NOMO-1 treated with DMSO at 0.1 percent for 48 hours (cell line): ENCODE measurements around the gene FAXC.
"Not testable (repeated sequence)": the region's sequence is repeated elsewhere in the genome, so short reads cannot be mapped to it uniquely, and the experiment has no call there.

Experiments
- DNase-seq: peaks from one replicate; lab custom pipeline; 2025; ENCODE audit not compliant: unreplicated experiment; lab: John Stamatoyannopoulos, UW

FAXC gene

GRCh38 chr6:99341862-99342455, 7.5 kb downstream of the FAXC start:
- DNase-seq, result no peak

GRCh38 chr6:99338188-99338587, 11.3 kb downstream of the FAXC start:
- no peak for DNase-seq

GRCh38 chr6:99335298-99335697, 14.2 kb downstream of the FAXC start:
- not testable (repeated sequence) for DNase-seq

- DNase-seq, result peak; percentile 43
Observed at GRCh38 chr6:99334526-99335127, 14.8 kb downstream of the FAXC start.

GRCh38 chr6:99333068-99333467, 16.4 kb downstream of the FAXC start:
- DNase-seq, result no peak

GRCh38 chr6:99331531-99331930, 17.9 kb downstream of the FAXC start:
- no peak for DNase-seq

GRCh38 chr6:99330159-99330558, 19.3 kb downstream of the FAXC start:
- peak; percentile 78 for DNase-seq

GRCh38 chr6:99324996-99325395, 24.5 kb downstream of the FAXC start:
- no peak for DNase-seq

- no peak for DNase-seq
Observed at GRCh38 chr6:99318566-99318965, 30.9 kb downstream of the FAXC start.

- DNase-seq, result no peak
Observed at GRCh38 chr6:99312354-99312753, 37.1 kb downstream of the FAXC start.

GRCh38 chr6:99310553-99310952, 38.9 kb downstream of the FAXC start:
- no peak for DNase-seq

GRCh38 chr6:99309557-99309956, 39.9 kb downstream of the FAXC start:
- no peak for DNase-seq

- no peak for DNase-seq
Observed at GRCh38 chr6:99308788-99309187, 40.7 kb downstream of the FAXC start.

GRCh38 chr6:99307295-99307907, 42.1 kb downstream of the FAXC start:
- DNase-seq, result no peak

GRCh38 chr6:99306341-99306740, 43.1 kb downstream of the FAXC start:
- no peak for DNase-seq

GRCh38 chr6:99305021-99305554, 44.4 kb downstream of the FAXC start:
- no peak for DNase-seq

- DNase-seq, result no peak
Observed at GRCh38 chr6:99297415-99297814, 52.1 kb downstream of the FAXC start.

GRCh38 chr6:99297006-99297405, 52.5 kb downstream of the FAXC start:
- DNase-seq, result no peak

GRCh38 chr6:99296261-99296660, 53.2 kb downstream of the FAXC start:
- DNase-seq, result no peak

GRCh38 chr6:99295276-99295675, 54.2 kb downstream of the FAXC start:
- no peak for DNase-seq

- no peak for DNase-seq
Observed at GRCh38 chr6:99294786-99295185, 54.7 kb downstream of the FAXC start.

- DNase-seq, result no peak
Observed at GRCh38 chr6:99289701-99290100, 59.8 kb downstream of the FAXC start.
